Calu3 (cell line): ENCODE results near the gene TTC21A. TPM values are rescaled to one million over a fixed set of nuclear protein-coding genes. Genes with fewer than 3 reads are reported as not detected.

Experiments
- BruUV-seq: library from RNA; stranded (reverse); fragments of 400-500 nt; replicated peaks from 2 replicates; lab custom pipeline; 2021; lab: Mats Ljungman, UMichigan
- CTCF ChIA-PET: fragments of 300-600 bp; sonication (Branson Sonifier 250); formaldehyde crosslinking; loops from one replicate; lab custom pipeline; 2022; ENCODE audit warnings: antibody characterized with exemption; lab: Charles Lee
- DNase-seq: peaks from one replicate; pipeline ENCODE4 v3.0.0; 2022
- H3K27ac Mint-ChIP-seq: one replicate; pipeline ENCODE4 v1.8.0; 2022; ENCODE audit warnings: mixed read lengths; ENCODE audit not compliant: unreplicated experiment
- H3K27me3 Mint-ChIP-seq: one replicate; pipeline ENCODE4 v1.8.0; 2022; ENCODE audit warnings: mixed read lengths; ENCODE audit not compliant: unreplicated experiment
- H3K36me3 Mint-ChIP-seq: one replicate; pipeline ENCODE4 v1.8.0; 2022; ENCODE audit warnings: mild to moderate bottlenecking, moderate library complexity, mixed read lengths; ENCODE audit not compliant: insufficient read depth, unreplicated experiment
- H3K4me1 Mint-ChIP-seq: one replicate; pipeline ENCODE4 v1.8.0; 2022; ENCODE audit warnings: mild to moderate bottlenecking, low read depth, mixed read lengths; ENCODE audit not compliant: unreplicated experiment
- H3K4me3 Mint-ChIP-seq: one replicate; pipeline ENCODE4 v1.8.0; 2022; ENCODE audit warnings: mild to moderate bottlenecking, low read depth, moderate library complexity, mixed read lengths; ENCODE audit not compliant: unreplicated experiment
- H3K9me3 Mint-ChIP-seq: one replicate; pipeline ENCODE4 v1.8.0; 2022; ENCODE audit warnings: low read depth, mixed read lengths; ENCODE audit not compliant: unreplicated experiment
- CTCF ChIP-seq: fragments of 200-600 bp; IDR thresholded peaks from one replicate; pipeline ENCODE4 v1.8.0; 2022; ENCODE audit warnings: antibody characterized with exemption; ENCODE audit not compliant: unreplicated experiment
- intact Hi-C: fragments of 100-400 bp; cut with micrococcal nuclease; formaldehyde crosslinking; loops from one replicate; pipeline ENCODE4 v1.10.0; 2022; ENCODE audit not compliant: unreplicated experiment
- total RNA-seq: library from RNA; stranded (reverse); gene quantifications from 2 replicates; pipeline ENCODE4 v1.2.3, GENCODE V29; 2022

TTC21A gene
- total RNA-seq, 1 experiment from 2014 or later = 8.1 TPM

- intact Hi-C loops = no loop called here
- H3K27me3 Mint-ChIP-seq = no peaks in the 10 kb centered on the region
- CTCF ChIA-PET = interaction anchor here (1.0 to 1.7 kb wide), 3 partner anchors 59 to 108 kb away, joined by 3 to 6 read pairs (median 3); no protein-coding TSS in a partner anchor
- H3K27ac Mint-ChIP-seq = no peak overlapping the region
- no TSS peak for BruUV-seq
- peaks cover 21% of the 10 kb centered on the region for H3K4me1 Mint-ChIP-seq
- H3K36me3 Mint-ChIP-seq = peaks cover 17% of the 10 kb centered on the region
- no peak overlapping the region for H3K4me3 Mint-ChIP-seq
- TF ChIP-seq CTCF = no peak
- no peaks in the 10 kb centered on the region for H3K9me3 Mint-ChIP-seq
- DNase-seq = no peak
Observed at GRCh38 chr3:39184081-39184967, 76.8 kb downstream of the TTC21A start.

- TF ChIP-seq CTCF = no peak
- CTCF ChIA-PET = interaction anchor here (1.0 kb wide), 1 partner anchor 103 kb away, joined by 3 read pairs; no protein-coding TSS in a partner anchor
- Mint-ChIP-seq H3K4me3 (no peak overlapping the region), H3K27me3 (no peaks in the 10 kb centered on the region), H3K9me3 (no peaks in the 10 kb centered on the region), H3K27ac (no peak overlapping the region), H3K36me3 (peaks cover 13% of the 10 kb centered on the region), H3K4me1 (peaks cover 22% of the 10 kb centered on the region)
- DNase-seq = no peak
- intact Hi-C loops = no loop called here
- BruUV-seq = no TSS peak
Observed at GRCh38 chr3:39184968-39185285, 77.4 kb downstream of the TTC21A start.

- peaks cover 8% of the 10 kb centered on the region for H3K36me3 Mint-ChIP-seq
- no peak overlapping the region for H3K27ac Mint-ChIP-seq
- CTCF ChIA-PET = interaction anchor here (0.6 to 1.0 kb wide), 2 partner anchors 63 to 103 kb away, joined by 3 read pairs; no protein-coding TSS in a partner anchor
- H3K9me3 Mint-ChIP-seq = no peaks in the 10 kb centered on the region
- H3K27me3 Mint-ChIP-seq = no peaks in the 10 kb centered on the region
- BruUV-seq = no TSS peak
- H3K4me1 Mint-ChIP-seq = peaks cover 21% of the 10 kb centered on the region
- H3K4me3 Mint-ChIP-seq = no peak overlapping the region
- TF ChIP-seq CTCF = no peak
- DNase-seq = no peak
- intact Hi-C loops = no loop called here
Observed at GRCh38 chr3:39185326-39185958, 78.0 kb downstream of the TTC21A start.

DNA sequence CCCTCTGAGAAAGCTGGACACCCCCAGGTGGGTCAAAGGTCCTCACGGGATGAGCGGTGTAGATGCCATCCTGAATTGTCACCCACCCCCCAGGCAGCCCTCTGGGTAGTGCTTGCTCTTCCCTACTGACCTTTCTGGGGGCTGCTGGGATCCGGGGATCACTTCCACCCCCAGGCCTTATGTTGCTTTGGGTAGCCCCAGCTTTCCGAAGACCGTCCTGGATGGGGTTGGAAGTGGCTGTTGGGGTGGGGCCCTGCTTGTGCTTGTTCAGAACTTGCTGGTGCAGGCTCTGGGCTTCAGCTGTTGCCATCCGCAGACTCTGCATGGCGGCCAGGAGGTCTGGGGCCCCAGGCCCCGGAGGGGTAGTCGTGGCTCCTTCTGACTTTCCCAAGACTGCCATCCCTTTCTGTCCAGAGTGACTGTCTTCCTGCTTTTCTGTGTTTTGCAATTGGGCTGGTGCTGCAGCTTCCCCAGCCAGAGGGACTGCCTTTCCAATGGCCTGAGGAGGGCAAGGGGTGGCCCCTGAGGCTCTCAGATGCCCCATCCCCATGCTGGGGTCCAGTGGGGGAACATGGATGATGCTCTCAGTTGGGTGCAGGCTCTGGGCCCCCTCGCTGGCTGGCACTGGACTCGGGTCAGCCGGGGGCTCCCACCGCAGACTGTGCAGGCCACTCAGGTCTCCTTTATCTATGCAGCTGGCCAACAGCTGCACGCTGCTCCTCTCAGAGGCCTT is 78.6 kb downstream of the TTC21A start:
- no peak overlapping the region for H3K4me3 Mint-ChIP-seq
- H3K4me1 Mint-ChIP-seq = peaks cover 14% of the 10 kb centered on the region
- TF ChIP-seq CTCF = no peak
- no peak for DNase-seq
- BruUV-seq = no TSS peak
- H3K27ac Mint-ChIP-seq = no peak overlapping the region
- CTCF ChIA-PET = no interaction called here
- peaks cover 3% of the 10 kb centered on the region for H3K36me3 Mint-ChIP-seq
- H3K9me3 Mint-ChIP-seq = no peaks in the 10 kb centered on the region
- intact Hi-C loops = no loop called here
- H3K27me3 Mint-ChIP-seq = no peaks in the 10 kb centered on the region
